Measurements from ENCODE around the gene RSKR. TPM values are rescaled to one million over a fixed set of nuclear protein-coding genes. Genes with fewer than 3 reads are reported as not detected.

Gene RSKR
- total RNA-seq, 6 donors from 2014 or later, result 7.9 to 49.2 (median 11.7) TPM

DNA sequence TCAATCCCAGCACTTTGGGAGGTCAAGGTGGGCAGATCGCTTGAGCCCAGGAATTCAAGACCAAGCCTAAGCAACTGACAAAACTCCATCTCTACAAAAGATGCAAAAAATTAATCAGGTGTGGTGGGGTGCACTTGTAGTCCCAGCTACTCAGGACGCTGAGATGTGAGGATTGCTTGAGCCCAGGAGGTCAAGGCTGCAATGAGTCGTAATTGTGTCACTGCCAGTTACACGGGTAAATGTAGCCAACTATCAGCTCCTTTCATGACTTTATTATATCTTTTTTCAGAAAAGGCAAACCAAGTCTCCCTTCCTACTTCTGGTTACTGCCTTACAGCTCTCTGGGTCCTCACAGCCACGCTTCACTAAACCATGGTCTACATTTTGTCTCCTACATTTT, 43.8 kb upstream of the RSKR start:
- peaks cover 5 to 63% (median 40%) of the 10 kb centered on the region in 4 donors for H3K36me3 ChIP-seq
- ATAC-seq (ENCODE audit: low FRiP score in 2 of 2), result no peak
- no peak overlapping the region for H3K4me3 ChIP-seq
- 90 to 91% methylated on average over 5 of the region's 5 CpGs for WGBS, 2 donors
- H3K27me3 ChIP-seq, result no peaks in the 10 kb centered on the region
- TF ChIP-seq POLR2AphosphoS5 (IDR thresholded peaks at IDR 0.05) (no peak), EP300 (IDR thresholded peaks at IDR 0.05) (no peak), POLR2A (IDR thresholded peaks at IDR 0.05) (no peak)
- TF ChIP-seq, protein P1, sequence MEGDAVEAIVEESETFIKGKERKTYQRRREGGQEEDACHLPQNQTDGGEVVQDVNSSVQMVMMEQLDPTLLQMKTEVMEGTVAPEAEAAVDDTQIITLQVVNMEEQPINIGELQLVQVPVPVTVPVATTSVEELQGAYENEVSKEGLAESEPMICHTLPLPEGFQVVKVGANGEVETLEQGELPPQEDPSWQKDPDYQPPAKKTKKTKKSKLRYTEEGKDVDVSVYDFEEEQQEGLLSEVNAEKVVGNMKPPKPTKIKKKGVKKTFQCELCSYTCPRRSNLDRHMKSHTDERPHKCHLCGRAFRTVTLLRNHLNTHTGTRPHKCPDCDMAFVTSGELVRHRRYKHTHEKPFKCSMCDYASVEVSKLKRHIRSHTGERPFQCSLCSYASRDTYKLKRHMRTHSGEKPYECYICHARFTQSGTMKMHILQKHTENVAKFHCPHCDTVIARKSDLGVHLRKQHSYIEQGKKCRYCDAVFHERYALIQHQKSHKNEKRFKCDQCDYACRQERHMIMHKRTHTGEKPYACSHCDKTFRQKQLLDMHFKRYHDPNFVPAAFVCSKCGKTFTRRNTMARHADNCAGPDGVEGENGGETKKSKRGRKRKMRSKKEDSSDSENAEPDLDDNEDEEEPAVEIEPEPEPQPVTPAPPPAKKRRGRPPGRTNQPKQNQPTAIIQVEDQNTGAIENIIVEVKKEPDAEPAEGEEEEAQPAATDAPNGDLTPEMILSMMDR (IDR thresholded peaks at IDR 0.05), result no peak
- H3K9me3 ChIP-seq, result no peaks in the 10 kb centered on the region
- peak overlapping the region in 1 of 4 donors; percentile 8 for H3K27ac ChIP-seq
- DNase-seq, result no peak
- H3K4me1 ChIP-seq, result peaks cover 10 to 20% (median 17%) of the 10 kb centered on the region in 4 donors

DNA sequence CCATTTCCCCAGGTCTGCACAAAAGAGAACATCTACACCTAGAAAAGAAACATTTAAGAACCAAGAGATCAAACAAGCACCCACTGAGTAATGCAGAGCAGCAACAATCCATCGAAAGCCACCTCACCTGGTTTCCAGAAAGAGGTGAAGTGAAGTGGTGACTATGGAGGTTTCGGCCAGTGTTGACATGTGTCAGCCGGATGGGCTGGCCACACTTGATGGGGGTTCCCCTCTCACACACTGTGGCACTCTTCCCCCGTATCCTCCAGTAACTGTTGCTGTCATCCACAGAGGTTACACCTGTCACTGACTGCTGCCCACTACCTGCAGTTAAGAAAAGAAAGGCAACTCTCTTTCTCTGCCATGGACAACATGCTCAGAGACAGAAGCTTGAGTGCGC, 41.2 kb upstream of the RSKR start:
- no peaks in the 10 kb centered on the region for H3K27me3 ChIP-seq
- ATAC-seq (ENCODE audit: low FRiP score in 2 of 2), result no peak
- H3K9me3 ChIP-seq, result no peaks in the 10 kb centered on the region
- 94 to 99% methylated on average over 5 of the region's 5 CpGs for WGBS, 2 donors
- DNase-seq, result no peak
- H3K4me1 ChIP-seq, result peaks cover 0 to 7% (median 4%) of the 10 kb centered on the region in 4 donors
- TF ChIP-seq EP300 (IDR thresholded peaks at IDR 0.05) (no peak), POLR2AphosphoS5 (IDR thresholded peaks at IDR 0.05) (no peak), POLR2A (IDR thresholded peaks at IDR 0.05) (no peak)
- TF ChIP-seq, protein P1 (IDR thresholded peaks at IDR 0.05), result no peak
- H3K4me3 ChIP-seq, result no peak overlapping the region
- no peak overlapping the region for H3K27ac ChIP-seq
- peaks cover 5 to 81% (median 53%) of the 10 kb centered on the region in 4 donors for H3K36me3 ChIP-seq

DNA sequence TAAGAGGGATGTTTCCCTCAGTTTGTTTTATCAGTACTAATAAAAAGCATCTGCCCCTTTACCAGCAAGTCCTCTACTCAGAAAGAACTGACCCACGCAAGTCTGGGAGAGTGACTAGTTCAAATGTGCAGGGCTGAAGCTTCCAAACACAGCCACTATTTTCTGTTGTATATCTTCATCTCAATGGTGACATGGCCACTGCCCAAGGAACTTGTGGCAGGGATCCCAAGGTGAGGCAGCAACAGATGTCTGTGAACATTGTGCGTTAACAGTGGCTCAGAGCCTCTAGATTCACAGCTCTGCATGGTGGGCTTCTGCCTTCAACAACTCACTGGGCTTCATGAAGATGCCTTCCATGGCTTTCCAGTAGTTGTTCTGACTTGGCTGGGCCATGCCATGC, 34.7 kb upstream of the RSKR start:
- Histone ChIP-seq H3K27ac (no peak overlapping the region), H3K4me3 (no peak overlapping the region), H3K27me3 (no peaks in the 10 kb centered on the region), H3K9me3 (no peaks in the 10 kb centered on the region), H3K4me1 (peaks cover 20 to 29% (median 22%) of the 10 kb centered on the region in 4 donors), H3K36me3 (peaks cover 0 to 49% (median 30%) of the 10 kb centered on the region in 4 donors)
- DNase-seq (no peak), ATAC-seq (ENCODE audit: low FRiP score in 2 of 2) (no peak)
- TF ChIP-seq POLR2AphosphoS5 (IDR thresholded peaks at IDR 0.05), result no peak
- no peak for TF ChIP-seq POLR2A (IDR thresholded peaks at IDR 0.05)
- TF ChIP-seq, protein P1 (IDR thresholded peaks at IDR 0.05), result no peak
- no peak for TF ChIP-seq EP300 (IDR thresholded peaks at IDR 0.05)
- 92 to 94% methylated on average over 2 of the region's 2 CpGs for WGBS, 2 donors

DNA sequence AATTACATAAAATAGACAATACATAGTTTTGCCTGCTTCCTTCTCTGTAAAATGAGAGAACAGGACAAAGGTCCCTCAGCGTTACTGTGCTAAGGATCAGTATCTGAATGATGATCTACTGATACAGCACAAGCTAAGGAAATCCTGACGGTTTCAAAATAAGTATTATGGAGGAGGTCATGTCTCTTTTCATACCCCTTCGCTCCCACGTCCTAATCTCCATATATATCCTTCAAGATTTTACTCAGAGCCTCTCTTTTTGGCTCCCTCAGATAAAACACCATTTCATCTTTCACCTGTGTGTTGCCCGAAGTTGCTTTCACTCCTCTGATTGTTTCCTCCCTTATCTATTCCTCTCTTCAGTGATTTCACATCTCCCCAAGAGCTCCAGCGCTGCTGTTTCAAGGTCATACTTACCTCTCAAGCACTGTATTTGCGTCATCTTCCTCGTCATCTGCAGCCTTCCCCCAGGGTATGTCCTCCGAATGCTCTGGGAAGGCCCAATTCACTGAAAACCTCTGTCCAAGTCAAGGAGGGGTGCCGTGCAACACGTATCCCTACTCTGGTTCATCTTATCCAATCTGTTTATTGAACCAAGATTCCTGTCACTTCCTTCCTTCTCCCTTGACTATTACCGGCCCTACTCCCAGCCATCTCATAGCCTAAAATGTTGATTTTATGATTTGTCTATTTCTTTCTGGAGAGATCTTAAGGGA, 32.2 kb upstream of the RSKR start:
- TF ChIP-seq POLR2AphosphoS5 (IDR thresholded peaks at IDR 0.05), result no peak
- TF ChIP-seq, protein P1 (IDR thresholded peaks at IDR 0.05), result no peak
- TF ChIP-seq POLR2A (IDR thresholded peaks at IDR 0.05), result no peak
- TF ChIP-seq EP300 (IDR thresholded peaks at IDR 0.05), result no peak
- Histone ChIP-seq H3K9me3 (no peaks in the 10 kb centered on the region), H3K4me1 (peaks cover 32 to 44% (median 33%) of the 10 kb centered on the region in 4 donors), H3K4me3 (peak overlapping the region in 2 of 4 donors; percentile 25 to 99), H3K27ac (peak overlapping the region; percentile 91 to 98 (median 96)), H3K36me3 (peaks cover 8 to 52% (median 38%) of the 10 kb centered on the region in 4 donors), H3K27me3 (no peaks in the 10 kb centered on the region)
- DNase-seq (peak in 1 of 2 donors; percentile 24), ATAC-seq (ENCODE audit: low FRiP score in 2 of 2) (no peak)
- 39 to 53% methylated on average over 12 of the region's 12 CpGs for WGBS, 2 donors
